OCI-LY7 (cell line): ENCODE results near the gene KDM1B. TPM values are rescaled to one million over a fixed set of nuclear protein-coding genes. Genes with fewer than 3 reads are reported as not detected.

Source experiments
- BruUV-seq: library from RNA; stranded (reverse); fragments of 400-500 nt; replicated peaks from 2 replicates; lab custom pipeline; 2021; lab: Mats Ljungman, UMichigan
- CTCF ChIA-PET: fragments of 300-600 bp; sonication (Branson Sonifier 250); formaldehyde crosslinking; loops from one replicate; lab custom pipeline; 2022; ENCODE audit warnings: antibody characterized with exemption; ENCODE audit not compliant: unreplicated experiment; lab: Charles Lee
- POLR2A ChIA-PET: fragments of 300-600 bp; sonication (Branson Sonifier 250); formaldehyde crosslinking; loops from one replicate; lab custom pipeline; 2022; ENCODE audit warnings: antibody characterized with exemption; lab: Charles Lee
- DNase-seq: peaks from one replicate; pipeline ENCODE4 v3.0.0-alpha.2; 2015; ENCODE audit warnings: low spot score
- H2AFZ ChIP-seq: fragments of 200-600 bp; sonication (generic), shearing (Covaris generic); 2 replicates; pipeline ENCODE4 v1.6.1; 2014; ENCODE audit warnings: mild to moderate bottlenecking, antibody characterized with exemption, low read length, moderate library complexity
- H3K27ac ChIP-seq: fragments of 200-600 bp; sonication (generic); 2 replicates; pipeline ENCODE4 v1.5.1; 2014; ENCODE audit warnings: mixed run types, low read depth, mild to moderate bottlenecking, moderate library complexity, low read length, inconsistent platforms; ENCODE audit not compliant: poor library complexity, severe bottlenecking
- H3K36me3 ChIP-seq: fragments of 200-600 bp; sonication (generic); 2 replicates; pipeline ENCODE4 v1.6.1; 2014; ENCODE audit warnings: mild to moderate bottlenecking, antibody characterized with exemption, low read length, moderate library complexity, mixed read lengths; ENCODE audit not compliant: insufficient read depth
- H3K4me1 ChIP-seq: fragments of 200-600 bp; sonication (generic); 2 replicates; pipeline ENCODE4 v1.5.1; 2014; ENCODE audit warnings: mild to moderate bottlenecking, low read length; ENCODE audit not compliant: insufficient read depth, poor library complexity, severe bottlenecking
- H3K4me2 ChIP-seq: fragments of 200-600 bp; sonication (generic); 2 replicates; pipeline ENCODE4 v1.6.1; 2014; ENCODE audit warnings: mild to moderate bottlenecking, low read length
- H3K4me3 ChIP-seq: fragments of 200-600 bp; sonication (generic); 2 replicates; pipeline ENCODE4 v1.5.1; 2014; ENCODE audit warnings: mild to moderate bottlenecking, low read depth, low read length; ENCODE audit not compliant: poor library complexity, severe bottlenecking
- H3K79me2 ChIP-seq: fragments of 200-600 bp; sonication (generic); 2 replicates; pipeline ENCODE4 v1.6.1; 2016; ENCODE audit warnings: low read depth, mild to moderate bottlenecking, low read length, moderate library complexity, mixed read lengths; ENCODE audit not compliant: insufficient read depth
- H3K9me2 ChIP-seq: fragments of 200-600 bp; sonication (generic); 2 replicates; pipeline ENCODE4 v1.6.1; 2016; ENCODE audit warnings: mild to moderate bottlenecking, low read length, mixed read lengths; ENCODE audit not compliant: insufficient read depth
- H3K9me3 ChIP-seq: fragments of 200-600 bp; sonication (generic); 2 replicates; pipeline ENCODE4 v1.6.1; 2014; ENCODE audit warnings: mild to moderate bottlenecking, mixed run types, low read length, mixed read lengths
- H4K20me1 ChIP-seq: fragments of 200-600 bp; sonication (generic); 2 replicates; pipeline ENCODE4 v1.6.1; 2014; ENCODE audit warnings: mild to moderate bottlenecking, antibody characterized with exemption, low read length, moderate library complexity, mixed read lengths; ENCODE audit not compliant: insufficient read depth
- CTCF ChIP-seq: fragments of 200-600 bp; sonication (generic); conservative IDR thresholded peaks from 2 replicates; pipeline ENCODE4 v1.5.1; 2014; ENCODE audit warnings: mild to moderate bottlenecking, antibody characterized with exemption, low read length, moderate library complexity, mixed read lengths
- EZH2phosphoT487 ChIP-seq: fragments of 200-600 bp; sonication (generic); IDR thresholded peaks from 2 replicates; pipeline ENCODE4 v1.6.1; 2018; ENCODE audit warnings: low read depth, borderline replicate concordance, mild to moderate bottlenecking, mixed run types, antibody characterized with exemption, low read length, moderate library complexity, mixed read lengths
- intact Hi-C: fragments of 100-400 bp; cut with micrococcal nuclease; formaldehyde crosslinking; loops from one replicate; pipeline ENCODE4 v1.10.0; 2022; ENCODE audit not compliant: unreplicated experiment
- total RNA-seq, 2 experiments: library from RNA; depleted of rRNA in 1 of 2; stranded (reverse); fragments of >200 nt in 1 of 2; shearing (Covaris generic) in 1 of 2; gene quantifications; 2 replicates each; pipeline ENCODE4 v1.2.3, GENCODE V29; 2014 to 2022

The KDM1B gene
- total RNA-seq, 2 experiments from 2014 or later = 37.6 to 56.4 TPM

- CTCF ChIA-PET = interaction anchor here (0.6 kb wide), 1 partner anchor 17 kb away, joined by 3 read pairs; no protein-coding TSS in a partner anchor
These were observed 28.5 kb downstream of the KDM1B start for GRCh38 chr6:18183766-18184165.

DNA sequence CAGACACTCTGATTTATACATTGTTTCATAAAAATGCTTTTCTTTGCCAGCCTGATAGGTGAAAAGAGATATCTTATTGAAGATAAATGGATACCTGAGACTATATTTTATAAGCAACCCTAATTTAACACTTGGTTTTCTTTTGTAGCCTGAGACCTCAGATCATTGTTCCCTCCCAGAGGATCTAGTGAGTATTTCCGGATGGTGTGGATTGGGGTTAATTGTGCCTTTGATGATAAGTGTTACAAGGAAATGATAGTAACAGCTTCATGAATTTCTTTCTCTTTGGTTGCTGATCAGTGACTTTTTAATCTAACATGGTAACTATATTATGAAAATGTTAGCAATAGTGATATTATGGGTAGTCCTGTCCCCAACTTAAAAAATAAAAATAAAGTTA lies 30.4 kb downstream of the KDM1B start:
- Histone ChIP-seq H3K4me2 (no peak overlapping the region), H3K9me2 (no peaks in the 10 kb centered on the region), H3K79me2 (no peaks in the 10 kb centered on the region), H3K4me3 (no peak overlapping the region), H3K36me3 (peaks cover 65% of the 10 kb centered on the region), H3K27ac (no peak overlapping the region), H2AFZ (no peak overlapping the region), H4K20me1 (no peaks in the 10 kb centered on the region), H3K9me3 (no peaks in the 10 kb centered on the region), H3K4me1 (peaks cover 4% of the 10 kb centered on the region)
- intact Hi-C loops = no loop called here
- BruUV-seq = no TSS peak
- no peak for TF ChIP-seq CTCF
- no peak for TF ChIP-seq EZH2phosphoT487
- CTCF ChIA-PET = no interaction called here
- DNase-seq = no peak
- POLR2A ChIA-PET = interaction anchor here (0.5 to 1.0 kb wide), 4 partner anchors 34 to 391 kb away, joined by 3 to 6 read pairs (median 3); no protein-coding TSS in a partner anchor

More at GRCh38 chr6:18183766-18184165, 28.5 kb downstream of the KDM1B start:
- Histone ChIP-seq H3K79me2 (0 out of 2 replicates have a peak, but pooled peaks cover 3% of the 10 kb centered on the region), H3K4me1 (peaks cover 4% of the 10 kb centered on the region), H3K4me2 (no peak overlapping the region), H3K9me3 (no peaks in the 10 kb centered on the region), H3K4me3 (no peak overlapping the region), H3K36me3 (peaks cover 69% of the 10 kb centered on the region), H3K9me2 (no peaks in the 10 kb centered on the region), H2AFZ (no peak overlapping the region), H3K27ac (no peak overlapping the region), H4K20me1 (no peaks in the 10 kb centered on the region)
- TF ChIP-seq EZH2phosphoT487 = no peak
- no peak for DNase-seq
- POLR2A ChIA-PET = interaction anchor here (0.6 kb wide), 2 partner anchors 34 to 91 kb away, joined by 3 read pairs; no protein-coding TSS in a partner anchor
- BruUV-seq = no TSS peak
- intact Hi-C loops = no loop called here

DNA sequence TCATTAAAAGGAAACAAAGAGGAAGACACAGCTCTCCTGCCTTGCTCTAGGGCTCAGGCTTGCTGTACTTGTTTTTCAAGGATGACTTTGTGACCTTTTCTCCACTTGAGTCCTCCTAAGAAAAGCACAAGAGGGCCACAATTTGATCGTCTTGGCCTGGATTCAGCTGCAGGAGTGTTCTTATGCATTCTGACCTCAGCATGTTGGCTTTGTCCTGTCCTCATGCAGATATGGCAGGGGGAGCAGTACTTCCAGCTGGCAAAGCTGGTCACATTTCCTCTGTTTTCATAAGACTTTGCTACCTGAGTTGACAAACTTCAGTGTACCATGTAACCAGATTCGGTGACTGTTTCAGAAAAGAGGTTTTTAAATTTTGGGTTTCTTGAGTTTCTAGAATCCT lies 30.8 kb downstream of the KDM1B start:
- Histone ChIP-seq H3K4me3 (no peak overlapping the region), H3K36me3 (peaks cover 62% of the 10 kb centered on the region), H3K4me1 (peaks cover 4% of the 10 kb centered on the region), H4K20me1 (no peaks in the 10 kb centered on the region), H3K9me3 (no peaks in the 10 kb centered on the region), H3K4me2 (no peak overlapping the region), H3K9me2 (no peaks in the 10 kb centered on the region), H3K79me2 (no peaks in the 10 kb centered on the region), H2AFZ (no peak overlapping the region), H3K27ac (no peak overlapping the region)
- CTCF ChIA-PET = no interaction called here
- POLR2A ChIA-PET = interaction anchor here (0.5 to 1.0 kb wide), 5 partner anchors 34 to 391 kb away, joined by 3 to 6 read pairs (median 4); no protein-coding TSS in a partner anchor
- intact Hi-C loops = no loop called here
- no TSS peak for BruUV-seq
- no peak for DNase-seq
- TF ChIP-seq EZH2phosphoT487 (no peak), CTCF (no peak)
